Activated naive CD4-positive, alpha-beta T cell treated with anti-CD3 and anti-CD28 coated beads, Interleukin-2, amount 50 U/mL, for 72 hours (primary cell): ENCODE results near the gene LOXHD1. TPM values are rescaled to one million over a fixed set of nuclear protein-coding genes. Genes with fewer than 3 reads are reported as not detected.
A peak's percentile ranks its signal among the peaks of the same experiment; 100 is the strongest.

Experiments used
- ATAC-seq, 2 donors: fragments of 150-1000 bp; cut with Tn5 transposase; 2 replicates each; pipeline ENCODE4 v1.10.0; 2021; ENCODE audit warnings: mild to moderate bottlenecking in 2 of 2, moderate library complexity in 2 of 2
- DNase-seq, 2 donors: peaks; one replicate each; pipeline ENCODE4 v3.0.0; 2021 to 2022; ENCODE audit warnings: low spot score in 2 of 2
- H3K27ac Mint-ChIP-seq, 2 donors: one replicate each; pipeline ENCODE4 v1.8.0; 2022; ENCODE audit warnings: mild to moderate bottlenecking in 2 of 2, mixed read lengths in 2 of 2
- H3K36me3 Mint-ChIP-seq, 2 donors: one replicate each; pipeline ENCODE4 v1.8.0; 2022; ENCODE audit warnings: mixed read lengths in 2 of 2
- H3K9me3 Mint-ChIP-seq, 2 donors: one replicate each; pipeline ENCODE4 v1.8.0; 2022; ENCODE audit warnings: mixed read lengths in 2 of 2
- total RNA-seq, 2 donors: library from RNA; stranded (reverse); gene quantifications; one replicate each; pipeline ENCODE4 v1.2.3, GENCODE V29; 2022

LOXHD1 gene
- total RNA-seq, 2 donors from 2014 or later, result 0.10 to 0.14 TPM

- Mint-ChIP-seq H3K27ac (no peak overlapping the region), H3K36me3 (no peaks in the 10 kb centered on the region)
- ATAC-seq, result no peak
Measured at GRCh38 chr18:46469186-46469915, 187.7 kb downstream of the LOXHD1 start.

GRCh38 chr18:46468426-46469180 is 188.4 kb downstream of the LOXHD1 start:
- Mint-ChIP-seq H3K27ac (no peak overlapping the region), H3K36me3 (no peaks in the 10 kb centered on the region), H3K9me3 (no peaks in the 10 kb centered on the region)
- ATAC-seq, result no peak
- no peak for DNase-seq

More at GRCh38 chr18:46469186-46469915, 187.7 kb downstream of the LOXHD1 start:
- no peaks in the 10 kb centered on the region for H3K9me3 Mint-ChIP-seq
- no peak for DNase-seq

GRCh38 chr18:46466234-46467160 is 190.5 kb downstream of the LOXHD1 start:
- ATAC-seq (no peak), DNase-seq (no peak)
- Mint-ChIP-seq H3K27ac (no peak overlapping the region), H3K9me3 (no peaks in the 10 kb centered on the region), H3K36me3 (no peaks in the 10 kb centered on the region)

GRCh38 chr18:46464926-46465655 is 191.9 kb downstream of the LOXHD1 start:
- H3K36me3 Mint-ChIP-seq, result no peaks in the 10 kb centered on the region
- peak overlapping the region in 1 of 2 donors; percentile 53 for H3K27ac Mint-ChIP-seq
- no peak for ATAC-seq

GRCh38 chr18:46462523-46462922 is 194.5 kb downstream of the LOXHD1 start:
- H3K9me3 Mint-ChIP-seq, result no peaks in the 10 kb centered on the region
- ATAC-seq, result no peak
- no peaks in the 10 kb centered on the region for H3K36me3 Mint-ChIP-seq

More at GRCh38 chr18:46464926-46465655, 191.9 kb downstream of the LOXHD1 start:
- no peak for DNase-seq
- H3K9me3 Mint-ChIP-seq, result no peaks in the 10 kb centered on the region

GRCh38 chr18:46461993-46462392 is 195.0 kb downstream of the LOXHD1 start:
- Mint-ChIP-seq H3K27ac (no peak overlapping the region), H3K9me3 (no peaks in the 10 kb centered on the region), H3K36me3 (no peaks in the 10 kb centered on the region)
- DNase-seq (no peak), ATAC-seq (no peak)

More at GRCh38 chr18:46462523-46462922, 194.5 kb downstream of the LOXHD1 start:
- H3K27ac Mint-ChIP-seq, result no peak overlapping the region
- no peak for DNase-seq

- DNase-seq (no peak), ATAC-seq (no peak)
- Mint-ChIP-seq H3K36me3 (no peaks in the 10 kb centered on the region), H3K27ac (peak overlapping the region in 1 of 2 donors; percentile 28), H3K9me3 (no peaks in the 10 kb centered on the region)
Measured at GRCh38 chr18:46460754-46461153, 196.3 kb downstream of the LOXHD1 start.

- no peaks in the 10 kb centered on the region for H3K36me3 Mint-ChIP-seq
Measured at GRCh38 chr18:46459789-46460455, 197.1 kb downstream of the LOXHD1 start.

GRCh38 chr18:46458472-46458871 is 198.5 kb downstream of the LOXHD1 start:
- Mint-ChIP-seq H3K27ac (no peak overlapping the region), H3K36me3 (no peaks in the 10 kb centered on the region), H3K9me3 (no peaks in the 10 kb centered on the region)
- no peak for DNase-seq
- no peak for ATAC-seq

More at GRCh38 chr18:46459789-46460455, 197.1 kb downstream of the LOXHD1 start:
- no peak overlapping the region for H3K27ac Mint-ChIP-seq
- DNase-seq (no peak), ATAC-seq (no peak)
- no peaks in the 10 kb centered on the region for H3K9me3 Mint-ChIP-seq

GRCh38 chr18:46456691-46457090 is 200.3 kb downstream of the LOXHD1 start:
- H3K36me3 Mint-ChIP-seq, result no peaks in the 10 kb centered on the region
- no peak overlapping the region for H3K27ac Mint-ChIP-seq
- no peaks in the 10 kb centered on the region for H3K9me3 Mint-ChIP-seq
- ATAC-seq, result no peak
- DNase-seq, result no peak

GRCh38 chr18:46452820-46453219 is 204.2 kb downstream of the LOXHD1 start:
- Mint-ChIP-seq H3K9me3 (no peaks in the 10 kb centered on the region), H3K27ac (no peak overlapping the region), H3K36me3 (no peaks in the 10 kb centered on the region)
- ATAC-seq (no peak), DNase-seq (no peak)

- no peak for DNase-seq
Measured at GRCh38 chr18:46449499-46449898, 207.5 kb downstream of the LOXHD1 start.

GRCh38 chr18:46449033-46449432 is 208.0 kb downstream of the LOXHD1 start:
- H3K9me3 Mint-ChIP-seq, result peaks cover 5 to 8% of the 10 kb centered on the region in 2 donors
- H3K27ac Mint-ChIP-seq, result no peak overlapping the region
- no peak for DNase-seq
- peaks cover 0 to 7% of the 10 kb centered on the region in 2 donors for H3K36me3 Mint-ChIP-seq
- peak in 1 of 2 donors; percentile 65 for ATAC-seq

More at GRCh38 chr18:46449499-46449898, 207.5 kb downstream of the LOXHD1 start:
- Mint-ChIP-seq H3K36me3 (peaks cover 0 to 7% of the 10 kb centered on the region in 2 donors), H3K9me3 (peaks cover 5 to 8% of the 10 kb centered on the region in 2 donors), H3K27ac (no peak overlapping the region)
- peak in 1 of 2 donors; percentile 92 for ATAC-seq

GRCh38 chr18:46448347-46448746 is 208.7 kb downstream of the LOXHD1 start:
- DNase-seq (no peak), ATAC-seq (no peak)
- Mint-ChIP-seq H3K9me3 (peaks cover 5 to 8% of the 10 kb centered on the region in 2 donors), H3K36me3 (peaks cover 0 to 7% of the 10 kb centered on the region in 2 donors), H3K27ac (no peak overlapping the region)

GRCh38 chr18:46447792-46448191 is 209.2 kb downstream of the LOXHD1 start:
- Mint-ChIP-seq H3K36me3 (peaks cover 0 to 7% of the 10 kb centered on the region in 2 donors), H3K27ac (no peak overlapping the region), H3K9me3 (peaks cover 5 to 8% of the 10 kb centered on the region in 2 donors)
- DNase-seq (no peak), ATAC-seq (no peak)
